ENCODE results near the gene NDUFV2.
"Not testable (repeated sequence)": the region's sequence is repeated elsewhere in the genome, so short reads cannot be mapped to it uniquely, and the experiment has no call there.

The NDUFV2 gene

DNA sequence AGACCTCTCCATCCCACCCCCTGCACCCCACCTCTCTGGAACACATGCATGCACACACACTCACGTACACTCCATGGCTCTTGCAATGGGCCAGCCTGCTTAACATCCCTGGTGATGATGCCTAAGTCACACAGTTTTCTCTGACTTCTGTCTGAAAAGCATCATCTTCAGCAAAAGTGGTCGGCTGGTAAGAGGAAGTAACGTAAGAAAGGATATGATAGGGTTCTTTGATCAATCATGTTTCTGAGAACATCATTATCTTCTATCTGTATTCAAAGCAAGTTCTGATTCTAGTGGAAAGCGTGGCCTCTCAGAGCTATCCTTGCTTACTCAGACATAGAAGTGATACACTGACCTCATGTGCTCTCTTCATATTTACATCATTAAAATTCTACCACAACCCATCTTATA lies 11.4 kb upstream of the NDUFV2 start:
- peak; percentile 82 for DNase-seq (ENCODE audit: low spot score)

DNA sequence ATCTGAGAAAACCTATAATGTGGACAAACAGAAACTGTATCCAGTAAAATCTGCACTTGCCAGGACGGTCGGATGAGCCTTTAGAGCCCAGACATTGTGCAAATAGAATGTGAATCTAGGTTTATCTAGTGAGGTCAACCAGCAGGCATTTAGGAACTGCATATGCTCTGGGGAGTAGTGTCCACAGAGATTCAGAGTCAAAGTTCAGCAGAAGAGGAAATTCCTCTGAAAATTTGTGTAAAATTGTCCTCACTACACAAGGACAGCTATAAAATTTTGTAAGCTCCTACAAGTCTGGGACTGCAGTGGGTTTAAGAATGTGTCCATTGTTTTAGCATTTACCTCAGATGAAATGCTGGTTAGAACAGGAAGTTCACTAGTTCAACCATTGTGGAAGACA lies 9.8 kb upstream of the NDUFV2 start:
- no peak for DNase-seq (ENCODE audit: low spot score)

DNA sequence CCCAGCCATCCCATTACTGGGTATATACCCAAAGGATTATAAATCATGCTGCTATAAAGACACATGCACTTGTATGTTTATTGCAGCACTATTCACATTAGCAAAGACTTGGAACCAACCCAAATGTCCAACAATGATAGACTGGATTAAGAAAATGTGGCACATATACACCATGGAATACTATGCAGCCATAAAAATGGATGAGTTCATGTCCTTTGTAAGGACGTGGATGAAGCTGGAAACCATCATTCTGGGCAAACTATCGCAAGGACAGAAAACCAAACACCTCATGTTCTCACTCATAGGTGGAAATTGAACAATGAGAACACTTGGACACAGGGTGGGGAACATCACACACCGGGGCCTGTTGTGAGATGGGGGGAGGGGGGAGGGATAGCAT lies 9.4 kb upstream of the NDUFV2 start:
- not testable (repeated sequence) for DNase-seq (ENCODE audit: low spot score)

DNA sequence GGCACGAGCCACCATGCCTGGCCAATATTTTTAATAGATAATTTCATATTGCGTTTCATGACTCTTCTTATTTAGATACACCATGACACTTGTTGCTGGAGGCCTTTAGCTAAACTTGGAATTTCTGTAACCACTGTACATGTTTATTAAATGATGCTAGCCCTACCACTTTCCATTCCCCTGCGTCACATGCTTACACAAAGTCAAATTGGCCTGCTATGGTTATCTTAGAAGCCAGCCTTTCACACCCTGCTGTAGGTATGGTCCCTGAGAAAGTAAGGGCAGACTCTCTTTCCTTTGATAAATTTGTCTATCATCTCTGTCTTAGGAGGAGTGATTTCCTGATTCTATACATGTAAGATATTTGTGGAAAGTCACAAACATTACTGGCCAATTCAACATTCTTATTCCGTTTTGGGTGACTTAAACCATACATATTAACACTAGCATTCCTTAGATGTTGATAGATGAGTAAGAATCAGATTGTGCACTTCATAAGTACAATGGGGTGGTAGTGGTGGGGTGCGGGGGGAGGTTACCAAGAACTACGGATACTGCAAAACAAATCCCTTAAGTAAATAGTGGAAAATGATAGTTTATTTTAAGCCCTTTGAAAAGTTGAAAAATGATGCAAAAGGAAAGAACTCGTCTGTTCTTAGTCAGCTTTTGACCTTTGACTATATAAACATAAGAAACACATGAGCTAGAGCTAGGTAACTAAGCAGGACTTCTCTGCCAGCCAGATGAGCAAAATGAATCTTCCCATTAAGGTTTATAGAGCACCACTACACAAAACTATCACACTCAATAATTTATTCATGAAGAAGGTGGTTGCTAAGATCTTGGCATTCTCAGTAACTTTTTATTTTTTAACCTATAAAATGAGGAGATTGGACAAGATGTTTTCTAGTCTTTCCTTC lies 7.9 kb upstream of the NDUFV2 start:
- DNase-seq (ENCODE audit: low spot score): peak; percentile 68

DNA sequence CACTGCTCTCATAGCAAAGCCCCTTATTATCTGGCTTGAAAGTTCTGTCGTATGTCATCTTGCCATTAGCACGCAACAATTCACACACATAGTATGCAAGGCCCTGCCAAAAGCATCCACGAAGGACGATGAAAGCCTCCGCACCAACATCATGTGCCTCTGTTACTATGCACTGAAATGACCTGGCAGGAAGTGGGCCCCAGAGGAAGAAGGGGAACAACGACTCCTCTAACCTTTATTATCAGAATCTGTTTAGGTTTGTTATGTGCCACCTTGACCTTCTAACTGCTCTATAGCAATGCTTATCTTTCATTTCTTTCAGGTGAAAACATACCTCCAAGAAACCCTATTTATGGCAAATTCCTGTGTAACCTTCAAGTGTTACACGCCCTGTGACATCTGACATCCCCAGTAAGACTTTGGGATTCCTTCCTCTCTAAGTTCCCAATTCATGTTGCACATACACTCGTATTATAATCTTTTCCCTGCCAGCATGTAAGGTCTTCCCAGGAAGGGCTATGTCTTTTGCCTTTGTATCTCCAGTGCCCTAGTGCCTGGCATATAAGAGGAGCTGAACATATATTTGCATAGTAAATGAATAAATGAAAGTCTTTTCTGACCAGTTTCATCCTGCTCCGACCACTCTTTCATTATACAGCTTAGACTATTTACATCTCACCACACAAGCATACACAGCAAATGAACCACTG lies 7.0 kb upstream of the NDUFV2 start:
- peak; percentile 65 for DNase-seq (ENCODE audit: low spot score)

DNA sequence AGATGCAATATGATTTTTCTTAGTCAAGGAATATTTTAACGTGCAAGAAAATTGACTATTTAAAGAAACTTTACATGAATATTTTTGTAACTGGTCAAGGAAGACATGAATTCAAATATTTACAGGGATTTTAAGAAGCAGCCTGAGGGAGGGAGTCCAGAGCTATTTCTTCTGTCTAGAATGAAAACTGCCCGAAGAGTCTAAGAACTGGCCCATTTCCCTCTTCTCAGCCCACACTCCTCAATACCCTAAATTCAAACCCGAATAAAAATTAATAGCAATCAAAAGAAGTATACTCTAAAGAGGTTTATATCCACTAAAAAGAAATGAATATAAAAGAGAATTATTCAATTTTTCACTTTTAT lies 6.5 kb upstream of the NDUFV2 start:
- no peak for DNase-seq (ENCODE audit: low spot score)

DNA sequence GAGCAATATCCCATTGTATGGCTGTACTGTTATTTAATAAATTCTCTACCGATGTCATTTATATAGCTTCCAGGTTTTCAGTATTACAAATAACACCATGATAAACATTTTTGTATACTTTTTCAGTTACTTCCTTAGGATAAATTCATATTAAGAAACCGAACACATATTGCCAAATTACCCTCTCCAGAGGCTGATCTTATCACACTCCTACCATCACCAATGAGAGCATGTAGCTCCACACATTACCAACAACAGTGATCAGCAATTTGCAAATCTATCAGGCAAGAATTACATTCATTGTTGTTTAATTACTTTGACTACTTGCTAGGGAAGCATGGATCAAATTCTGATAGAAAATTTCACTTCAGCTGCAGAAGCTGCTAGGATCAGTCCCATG lies 5.8 kb upstream of the NDUFV2 start:
- no peak for DNase-seq (ENCODE audit: low spot score)

DNA sequence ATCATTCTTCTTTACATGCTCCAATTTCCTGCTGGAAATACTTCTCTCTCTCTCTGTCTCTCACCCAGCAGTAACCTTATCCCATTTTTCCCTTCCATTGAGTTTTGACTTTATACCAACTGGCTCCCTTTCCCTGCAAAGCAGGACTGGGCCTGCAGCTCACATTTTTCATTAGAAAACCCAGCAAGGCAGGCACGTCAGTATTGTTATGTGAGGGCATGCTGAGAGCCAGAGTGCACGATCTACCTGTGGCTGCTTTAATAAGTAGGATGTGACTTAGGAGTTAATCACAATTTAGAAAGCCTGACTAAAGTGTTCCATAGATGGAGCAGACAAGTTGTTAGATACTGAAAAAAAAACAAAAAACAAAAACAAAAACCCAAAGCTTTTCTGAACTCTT lies 5.2 kb upstream of the NDUFV2 start:
- no peak for DNase-seq (ENCODE audit: low spot score)

DNA sequence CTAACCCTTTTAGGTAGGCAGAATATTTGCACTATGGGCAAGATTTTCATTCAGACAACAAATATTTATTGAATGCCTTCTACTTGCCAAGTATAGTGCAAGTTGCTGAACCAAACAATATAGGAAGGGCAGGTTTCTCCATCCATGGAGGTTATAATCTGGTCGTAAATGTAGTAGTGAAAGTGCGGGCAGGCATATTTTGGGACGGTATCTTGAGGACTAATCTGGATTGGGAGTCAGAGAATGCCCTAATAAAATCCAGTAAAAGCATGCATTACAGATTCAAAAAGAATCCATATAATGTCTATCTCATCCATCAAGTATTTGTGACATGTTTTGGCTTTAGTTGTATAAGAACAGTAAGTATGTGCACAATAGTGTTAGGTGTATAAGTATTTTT lies 1.7 kb upstream of the NDUFV2 start:
- no peak for DNase-seq (ENCODE audit: low spot score)

DNA sequence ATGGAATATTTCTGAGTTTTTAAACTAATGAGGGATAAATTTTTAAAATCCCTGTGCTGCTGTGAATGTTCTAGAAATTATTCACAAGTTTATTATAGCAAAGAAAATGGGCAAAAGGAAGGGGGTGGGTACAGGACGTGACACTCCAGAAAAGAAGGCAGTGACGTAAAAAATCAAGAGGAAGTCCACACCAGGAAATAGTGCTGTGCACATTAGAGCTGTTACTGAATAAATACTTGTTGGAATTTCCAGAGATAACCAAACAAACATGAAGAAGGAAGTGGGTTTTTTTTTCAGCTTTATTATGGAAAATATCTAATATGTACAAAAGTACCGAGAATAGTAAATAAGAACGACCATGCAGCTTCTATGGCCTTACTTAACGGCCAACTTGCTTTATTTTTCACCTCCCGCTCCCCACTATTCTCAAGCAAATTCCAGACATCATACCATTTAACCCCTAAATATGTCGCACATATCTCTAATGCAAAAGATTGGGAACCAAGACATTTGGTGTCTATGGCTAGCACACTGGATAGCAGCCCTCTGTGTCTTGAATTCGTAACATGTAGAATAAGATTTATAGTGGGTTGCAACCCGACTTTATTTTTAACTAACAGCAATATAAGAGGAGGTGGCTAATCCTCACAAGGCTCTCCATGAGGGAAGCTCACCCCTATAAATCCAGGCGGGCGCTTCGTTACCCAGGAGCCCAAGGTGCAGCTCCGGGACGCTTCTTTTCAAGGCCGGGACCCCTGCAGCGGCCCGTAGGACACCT lies 580 bp upstream of the NDUFV2 start:
- peak; percentile 54 for DNase-seq (ENCODE audit: low spot score)

DNA sequence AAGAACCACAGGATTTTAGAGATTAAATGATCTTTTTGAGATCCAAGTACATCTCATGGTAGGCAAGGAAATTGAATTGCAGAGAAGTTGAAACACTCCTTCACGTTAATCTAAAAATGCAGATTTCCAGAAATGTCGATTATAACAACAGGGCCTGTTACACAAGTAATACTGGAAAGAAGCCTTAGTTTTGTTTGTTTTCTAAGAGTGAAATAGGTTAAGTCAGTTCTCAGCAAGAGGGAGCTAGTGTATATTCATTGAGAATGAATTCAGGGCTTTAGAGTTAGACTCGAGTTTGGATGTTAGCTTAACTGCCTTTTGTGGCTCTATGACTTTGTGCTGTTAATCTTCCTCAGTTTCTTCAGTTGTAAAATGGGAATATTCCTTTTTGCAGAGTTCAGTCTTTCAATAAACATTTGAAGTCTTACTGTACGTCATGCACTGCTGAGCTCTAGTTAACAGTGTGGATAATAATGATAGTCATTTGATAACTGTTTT lies 926 bp downstream of the NDUFV2 start:
- DNase-seq (ENCODE audit: low spot score): no peak

DNA sequence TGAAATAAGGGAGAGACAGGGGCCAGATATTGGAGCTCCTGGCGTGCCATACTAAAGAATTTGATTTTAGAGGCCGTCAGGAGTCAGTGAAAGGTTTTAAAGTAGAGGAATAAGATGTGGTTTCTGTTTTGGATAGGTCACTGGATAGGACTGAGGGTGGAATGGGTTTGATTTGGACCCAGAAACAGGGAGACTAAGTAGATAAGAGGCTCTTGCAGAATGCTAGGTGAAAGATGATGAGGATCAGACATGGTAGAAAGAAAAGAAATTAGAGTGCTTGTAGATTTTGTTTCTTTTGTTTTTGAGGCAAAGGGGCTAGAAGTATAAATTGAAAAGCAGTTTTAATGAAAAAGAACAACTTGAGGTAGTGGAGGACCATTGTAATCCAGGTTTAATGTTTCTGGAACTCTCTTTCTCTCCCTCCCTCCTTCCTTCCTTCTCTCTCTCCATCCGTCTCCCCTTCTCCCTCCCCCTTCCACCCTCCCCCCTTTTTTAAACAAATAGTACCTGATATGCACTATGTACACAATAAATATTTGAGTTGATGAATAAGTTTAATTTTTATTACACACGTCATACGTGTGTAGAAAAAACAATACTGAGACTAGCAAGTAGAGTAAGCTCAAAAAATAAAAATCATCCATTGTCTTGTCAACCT lies 1.9 kb downstream of the NDUFV2 start:
- DNase-seq (ENCODE audit: low spot score): no peak

DNA sequence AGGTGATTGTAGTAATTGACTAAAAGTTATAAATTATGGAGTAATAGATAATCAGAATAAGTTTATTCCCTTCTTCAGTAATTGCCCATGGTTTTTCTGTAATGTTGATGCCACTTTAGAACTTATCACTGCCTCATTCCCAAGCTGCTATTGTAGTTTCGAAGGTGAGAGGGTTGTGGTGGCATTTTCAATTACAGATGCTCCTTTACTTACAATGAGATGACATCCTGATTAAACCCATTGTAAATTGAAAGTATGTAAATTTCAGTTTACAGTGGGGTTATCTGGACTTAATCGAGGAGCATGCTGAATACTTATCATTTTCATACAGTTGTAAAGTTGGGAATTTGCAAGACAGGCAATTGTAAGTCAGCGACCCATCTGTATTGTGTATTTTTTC lies 2.9 kb downstream of the NDUFV2 start:
- DNase-seq (ENCODE audit: low spot score): no peak

DNA sequence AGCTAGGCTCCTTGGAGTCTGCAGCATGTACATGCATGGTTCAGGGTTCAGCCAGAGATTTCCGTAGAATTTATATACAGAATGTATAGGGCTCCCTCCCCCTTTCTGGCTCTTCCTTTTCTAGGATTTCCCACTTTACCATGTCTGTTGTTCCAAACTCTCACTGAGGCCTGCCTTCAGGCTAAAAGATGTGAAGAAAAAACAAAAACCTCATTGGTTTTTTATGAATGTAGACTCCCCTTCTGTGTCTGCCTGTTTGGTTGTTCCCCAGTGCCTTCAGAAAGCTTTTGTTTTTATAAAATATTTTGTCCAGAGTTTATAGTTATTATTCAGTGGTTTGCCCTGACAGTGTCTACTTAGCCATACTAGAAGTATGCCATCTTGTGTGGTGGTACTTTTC lies 3.6 kb downstream of the NDUFV2 start:
- no peak for DNase-seq (ENCODE audit: low spot score)

DNA sequence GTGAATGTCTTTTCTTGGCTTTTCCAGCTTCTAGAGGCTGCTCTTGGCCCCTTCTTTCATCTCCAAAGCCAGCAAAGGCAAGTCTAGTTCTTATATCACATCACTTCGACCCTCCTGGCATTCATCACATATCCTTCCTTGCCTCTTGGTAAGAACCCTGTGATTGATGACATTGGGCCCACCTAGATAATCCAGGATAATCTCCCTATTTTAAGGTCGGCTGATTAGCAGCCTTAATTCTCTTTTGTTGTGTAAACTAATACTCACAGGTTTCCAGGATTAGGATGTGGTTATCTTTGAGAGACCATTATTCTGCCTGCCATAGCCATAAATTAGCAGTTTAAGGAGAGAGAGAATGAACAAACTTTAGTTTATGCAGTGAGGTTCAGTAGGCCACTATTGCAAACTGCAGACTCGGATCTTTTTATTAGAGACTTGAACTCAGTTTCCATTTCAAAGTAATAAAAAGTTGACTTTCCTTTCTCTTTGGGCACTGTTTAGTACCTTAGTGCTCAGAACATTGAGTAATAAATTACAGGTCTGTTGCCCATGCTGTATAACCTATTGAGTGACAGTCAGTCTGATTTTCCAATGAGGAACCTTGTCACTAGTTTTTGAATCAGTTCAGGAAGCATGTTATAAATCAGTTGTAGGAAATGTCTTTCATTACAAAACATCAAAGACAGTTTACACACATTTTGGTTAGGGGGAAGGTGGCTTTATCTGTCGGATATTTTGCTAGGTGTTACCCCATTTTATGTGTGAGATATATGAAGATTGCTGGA lies 4.5 kb downstream of the NDUFV2 start:
- no peak for DNase-seq (ENCODE audit: low spot score)

DNA sequence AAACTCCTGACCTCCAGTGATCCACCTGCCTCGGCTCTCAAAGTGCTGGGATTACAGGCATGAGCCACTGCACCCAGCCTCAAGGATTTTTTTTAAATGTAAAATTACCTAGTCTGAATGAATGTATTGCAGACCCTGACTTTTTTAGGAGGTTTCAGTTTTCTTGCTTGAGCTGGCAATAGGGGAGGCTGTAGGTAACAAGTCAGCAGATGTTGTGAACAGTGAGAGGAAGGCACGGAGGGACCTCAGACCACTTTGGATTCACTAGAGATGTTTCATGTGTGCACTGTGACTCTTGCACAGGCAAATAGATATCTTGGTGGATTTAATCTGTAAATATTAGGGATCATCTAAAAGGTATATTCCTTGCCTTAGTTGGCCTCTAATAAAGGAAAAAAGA lies 6.4 kb downstream of the NDUFV2 start:
- DNase-seq (ENCODE audit: low spot score): no peak

DNA sequence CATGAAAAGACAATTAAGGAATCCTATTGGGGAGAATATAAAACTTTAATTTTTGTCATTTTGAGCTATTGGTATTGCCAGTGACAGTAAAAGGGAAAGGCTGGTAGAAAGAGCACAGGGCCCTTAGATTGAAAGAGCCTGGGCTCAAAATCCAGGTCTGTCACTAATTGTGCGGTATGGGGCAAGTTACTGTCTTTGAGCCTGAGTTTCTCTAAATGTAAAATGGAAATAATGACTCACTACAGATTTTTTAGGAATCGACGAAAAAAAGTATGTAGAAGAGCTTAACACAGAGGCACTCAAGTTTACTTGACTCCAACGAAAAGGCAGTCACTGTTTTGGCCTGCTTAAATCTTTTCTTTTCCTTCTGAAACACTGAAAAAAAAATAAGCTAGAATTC lies 7.0 kb downstream of the NDUFV2 start:
- DNase-seq (ENCODE audit: low spot score): no peak

DNA sequence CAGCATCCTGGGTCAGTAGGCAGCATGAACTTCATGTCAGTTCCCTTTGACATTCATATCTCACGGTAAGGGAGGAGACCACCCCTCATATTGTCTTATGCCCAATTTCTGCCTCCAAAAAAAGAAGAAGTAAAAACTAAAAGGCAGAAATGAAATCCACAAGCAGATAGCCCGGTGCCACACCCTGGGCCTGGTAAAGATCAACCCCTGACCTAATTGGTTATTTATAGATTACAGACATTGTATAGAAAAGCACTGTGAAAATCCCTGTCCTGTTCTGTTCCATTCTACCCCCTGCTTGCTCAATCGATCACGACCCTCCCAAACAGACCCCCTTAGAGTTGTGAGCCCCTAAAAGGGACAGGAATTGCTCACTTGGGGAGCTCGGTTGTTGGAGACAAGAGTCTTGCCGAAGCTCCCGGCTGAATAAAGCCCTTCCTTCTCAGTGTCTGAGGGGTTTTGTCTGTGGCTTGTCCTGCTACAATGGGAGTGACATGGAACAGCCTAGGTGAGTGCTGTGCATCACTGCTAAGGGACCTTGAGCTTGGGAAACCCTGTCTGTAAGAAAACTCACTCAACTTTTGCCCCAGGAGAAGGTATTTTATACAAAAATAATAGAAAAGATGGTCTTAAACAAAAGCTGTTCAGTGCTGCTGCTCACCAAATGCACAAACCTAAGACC lies 11.1 kb downstream of the NDUFV2 start:
- DNase-seq (ENCODE audit: low spot score): no peak

DNA sequence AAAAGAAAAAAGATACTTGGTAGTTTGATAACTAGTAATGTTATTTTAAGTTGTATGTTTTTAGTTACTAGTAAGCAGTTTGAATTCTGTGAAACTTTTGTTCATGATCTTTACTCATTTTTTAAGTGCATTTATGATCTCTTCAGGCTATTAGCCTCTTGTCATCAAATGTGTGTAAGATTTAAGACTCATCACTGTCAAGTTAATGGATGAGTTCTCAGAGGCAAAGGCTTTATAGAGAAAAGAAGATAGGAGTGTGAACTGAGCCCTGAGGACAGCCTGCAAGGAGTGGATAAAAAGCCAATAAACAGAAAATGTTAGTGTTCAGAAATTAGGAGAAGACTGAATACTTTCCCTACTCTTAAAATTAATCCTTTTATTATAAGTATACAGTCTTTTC lies 13.5 kb downstream of the NDUFV2 start:
- DNase-seq (ENCODE audit: low spot score): peak; percentile 45

DNA sequence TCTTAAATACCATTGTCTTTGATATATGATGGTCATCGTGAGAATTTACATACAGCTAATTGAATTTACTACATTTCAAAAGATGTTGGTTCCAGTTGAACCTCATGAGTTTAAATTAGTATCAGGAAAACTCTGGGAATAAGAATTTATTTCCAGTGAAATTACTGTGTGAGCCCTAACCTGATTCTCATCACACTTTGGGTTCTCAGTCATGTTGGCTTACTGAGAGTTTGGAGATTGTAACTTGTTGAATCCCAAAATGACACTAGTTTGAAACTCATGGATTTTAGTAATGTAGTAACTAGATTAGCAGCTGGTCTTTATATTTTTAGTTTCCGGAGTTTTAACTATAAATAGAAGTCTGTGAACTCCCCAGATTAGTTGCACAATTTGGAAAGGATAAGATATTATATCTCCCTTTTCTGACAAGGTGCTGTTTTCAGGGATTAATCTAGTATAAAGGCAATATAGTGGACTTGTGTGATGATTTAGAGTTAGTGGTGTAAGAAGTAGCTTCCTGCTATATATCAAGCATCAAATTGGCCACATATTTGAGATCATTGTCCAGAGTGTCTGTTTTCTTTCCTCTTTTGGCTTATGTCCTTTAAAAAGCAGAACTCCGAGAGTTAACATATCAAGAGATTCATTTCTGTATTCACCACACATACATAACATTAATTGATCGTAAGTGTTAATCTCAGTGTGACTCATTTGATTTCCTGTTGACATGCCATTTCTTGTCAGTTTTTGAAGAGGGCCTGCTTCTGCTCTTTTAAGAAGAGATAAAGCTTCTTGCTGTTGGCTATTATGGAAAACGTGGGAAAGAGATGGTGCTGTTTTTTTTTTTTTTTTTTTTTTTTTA lies 15.7 kb downstream of the NDUFV2 start:
- DNase-seq (ENCODE audit: low spot score): peak; percentile 71
